ENCODE results near the gene DDHD1.

Gene DDHD1

GRCh38 chr14:52992236-52992870, 160.8 kb downstream of the DDHD1 start:
- Histone ChIP-seq H3K9ac (ENCODE audit: low read depth, low read length, poor library complexity, severe bottlenecking) (no peak overlapping the region), H2AFZ (ENCODE audit: low read length) (peak overlapping the region; percentile 8; the same call in 1 of the 2 replicates), H4K20me1 (ENCODE audit: insufficient read depth, low read length, poor library complexity, severe bottlenecking) (no peaks in the 10 kb centered on the region), H3K4me1 (ENCODE audit: insufficient read depth, low read length, poor library complexity, severe bottlenecking) (no peaks in the 10 kb centered on the region), H3F3A (ENCODE audit: low read depth) (no peaks in the 10 kb centered on the region), H3K79me2 (ENCODE audit: insufficient read depth, low read length) (no peaks in the 10 kb centered on the region), H3K36me3 (ENCODE audit: insufficient read depth, low read length) (no peaks in the 10 kb centered on the region), H3K4me2 (ENCODE audit: low read depth, low read length, poor library complexity, severe bottlenecking) (no peak overlapping the region), H3K4me3 (ENCODE audit: low read length, poor library complexity, severe bottlenecking) (no peak overlapping the region), H3K9me3 (ENCODE audit: insufficient read depth, low read depth, low read length) (no peaks in the 10 kb centered on the region), H3K27me3 (ENCODE audit: insufficient read depth, low read length, poor library complexity, severe bottlenecking) (no peaks in the 10 kb centered on the region), H3K9me2 (replicated peaks; ENCODE audit: low read depth, low read length) (no peaks in the 10 kb centered on the region)
- no peak for TF ChIP-seq CTCF (conservative IDR thresholded peaks at IDR 0.05; ENCODE audit: low read length)
- no peak for TF ChIP-seq EZH2phosphoT487 (IDR thresholded peaks at IDR 0.05; ENCODE audit: borderline replicate concordance)

- no peak for TF ChIP-seq CTCF (conservative IDR thresholded peaks at IDR 0.05; ENCODE audit: low read length)
- TF ChIP-seq EZH2phosphoT487 (IDR thresholded peaks at IDR 0.05; ENCODE audit: borderline replicate concordance) = no peak
These were observed 165.0 kb downstream of the DDHD1 start for GRCh38 chr14:52988139-52988538.

GRCh38 chr14:52987514-52987913, 165.6 kb downstream of the DDHD1 start:
- H3K79me2 ChIP-seq (ENCODE audit: insufficient read depth, low read length) = no peaks in the 10 kb centered on the region
- H3K27me3 ChIP-seq (ENCODE audit: insufficient read depth, low read length, poor library complexity, severe bottlenecking) = no peaks in the 10 kb centered on the region
- no peak overlapping the region for H3K9ac ChIP-seq (ENCODE audit: low read depth, low read length, poor library complexity, severe bottlenecking)
- H3K9me3 ChIP-seq (ENCODE audit: insufficient read depth, low read depth, low read length) = no peaks in the 10 kb centered on the region
- H3K36me3 ChIP-seq (ENCODE audit: insufficient read depth, low read length) = no peaks in the 10 kb centered on the region
- H3K9me2 ChIP-seq (replicated peaks; ENCODE audit: low read depth, low read length) = no peaks in the 10 kb centered on the region
- TF ChIP-seq CTCF (conservative IDR thresholded peaks at IDR 0.05; ENCODE audit: low read length) (no peak), EZH2phosphoT487 (IDR thresholded peaks at IDR 0.05; ENCODE audit: borderline replicate concordance) (no peak)
- no peak overlapping the region for H3K4me2 ChIP-seq (ENCODE audit: low read depth, low read length, poor library complexity, severe bottlenecking)
- H4K20me1 ChIP-seq (ENCODE audit: insufficient read depth, low read length, poor library complexity, severe bottlenecking) = no peaks in the 10 kb centered on the region
- no peak overlapping the region for H3K4me3 ChIP-seq (ENCODE audit: low read length, poor library complexity, severe bottlenecking)
- H3F3A ChIP-seq (ENCODE audit: low read depth) = no peaks in the 10 kb centered on the region
- H2AFZ ChIP-seq (ENCODE audit: low read length) = no peak overlapping the region
- no peaks in the 10 kb centered on the region for H3K4me1 ChIP-seq (ENCODE audit: insufficient read depth, low read length, poor library complexity, severe bottlenecking)

More at GRCh38 chr14:52988139-52988538, 165.0 kb downstream of the DDHD1 start:
- Histone ChIP-seq H3K36me3 (ENCODE audit: insufficient read depth, low read length) (no peaks in the 10 kb centered on the region), H3K4me3 (ENCODE audit: low read length, poor library complexity, severe bottlenecking) (no peak overlapping the region), H3K79me2 (ENCODE audit: insufficient read depth, low read length) (no peaks in the 10 kb centered on the region), H2AFZ (ENCODE audit: low read length) (no peak overlapping the region), H3K4me1 (ENCODE audit: insufficient read depth, low read length, poor library complexity, severe bottlenecking) (no peaks in the 10 kb centered on the region), H4K20me1 (ENCODE audit: insufficient read depth, low read length, poor library complexity, severe bottlenecking) (no peaks in the 10 kb centered on the region), H3F3A (ENCODE audit: low read depth) (no peaks in the 10 kb centered on the region), H3K4me2 (ENCODE audit: low read depth, low read length, poor library complexity, severe bottlenecking) (no peak overlapping the region), H3K9me3 (ENCODE audit: insufficient read depth, low read depth, low read length) (no peaks in the 10 kb centered on the region), H3K9me2 (replicated peaks; ENCODE audit: low read depth, low read length) (no peaks in the 10 kb centered on the region), H3K9ac (ENCODE audit: low read depth, low read length, poor library complexity, severe bottlenecking) (no peak overlapping the region), H3K27me3 (ENCODE audit: insufficient read depth, low read length, poor library complexity, severe bottlenecking) (no peaks in the 10 kb centered on the region)
